Stimulated activated naive CD8-positive, alpha-beta T cell treated with anti-CD3 and anti-CD28 coated beads, Interleukin-15, Interleukin-2, amounts not matched to agents 100 U/mL and 50 U/mL, for 24 hours (primary cell): Measurements from ENCODE around the gene TBC1D3E.
A peak's percentile ranks its signal among the peaks of the same experiment; 100 is the strongest.
"Not testable (repeated sequence)": the region's sequence is repeated elsewhere in the genome, so short reads cannot be mapped to it uniquely, and the experiment has no call there.

ENCODE experiments used
- ATAC-seq: fragments of 150-1000 bp; cut with Tn5 transposase; one replicate; pipeline ENCODE4 v1.10.0; 2021
- DNase-seq: peaks from one replicate; pipeline ENCODE4 v3.0.0; 2021

The TBC1D3E gene

DNA sequence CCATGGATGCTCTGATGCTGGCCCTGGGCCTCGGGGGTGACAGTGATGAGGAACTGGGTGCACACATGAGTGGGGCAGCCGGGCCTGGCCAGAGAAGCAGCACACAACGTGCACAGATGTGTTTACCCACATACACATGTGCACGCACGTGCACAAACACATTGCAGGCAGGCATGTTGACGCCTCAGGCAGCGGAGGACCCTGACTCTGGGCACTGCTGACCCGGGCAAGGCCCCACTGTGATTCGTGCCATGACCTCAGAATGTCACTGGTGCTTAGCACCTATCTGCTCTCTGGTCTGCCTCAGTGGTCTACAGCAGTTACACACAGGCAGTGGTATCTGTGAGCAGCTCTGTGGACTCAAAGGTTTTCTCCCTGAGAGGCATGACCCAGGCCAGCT, at the start of gene TBC1D3E:
Gene TBC1D3E, plus strand, starts transcription at position 301 of the 400 bp plus-strand sequence. CDS start 1,545 bp downstream, outside the sequence.
- not testable (repeated sequence) for DNase-seq

DNA sequence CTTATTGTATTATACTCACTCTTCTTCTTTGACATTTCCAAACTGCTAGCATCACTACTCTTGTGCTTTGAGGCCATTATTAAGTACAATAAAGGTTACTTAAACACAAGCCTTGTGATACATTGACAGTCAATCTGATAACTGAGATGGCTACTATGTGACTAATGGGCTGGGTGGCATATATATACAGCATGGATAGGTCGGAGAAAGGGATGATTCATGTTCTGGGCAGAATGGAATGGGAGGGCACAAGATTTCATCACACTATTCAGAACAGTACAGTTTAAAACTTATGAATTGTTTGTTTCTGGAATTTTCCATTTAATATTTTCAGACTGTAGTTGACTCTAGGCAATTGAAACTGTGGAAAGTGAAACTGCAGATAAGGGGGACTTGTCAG, 40.4 kb upstream of the TBC1D3E start:
- peak; percentile 79 for ATAC-seq
- not testable (repeated sequence) for DNase-seq

More for the DNA sequence above, at the start of gene TBC1D3E:
- ATAC-seq, result not testable (repeated sequence)

DNA sequence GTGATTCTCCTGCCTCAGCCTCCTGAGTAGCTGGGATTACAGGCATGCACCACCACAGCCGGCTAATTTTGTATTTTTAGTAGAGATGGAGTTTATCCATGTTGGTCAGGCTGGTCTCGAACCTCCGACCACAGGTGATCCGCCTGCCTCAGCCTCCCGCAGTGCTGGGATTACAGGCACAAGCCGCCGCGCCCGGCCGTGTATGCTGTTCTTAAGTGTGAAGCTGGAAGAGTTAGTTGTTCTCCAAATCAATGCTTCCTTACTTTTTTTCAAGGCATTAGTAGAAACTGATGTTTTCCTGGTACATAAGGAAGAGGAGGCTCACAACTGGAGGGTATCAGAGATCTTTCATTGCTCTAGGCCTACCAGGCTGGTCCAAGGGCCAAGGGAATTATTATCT, 39.6 kb upstream of the TBC1D3E start:
- not testable (repeated sequence) for ATAC-seq, DNase-seq

DNA sequence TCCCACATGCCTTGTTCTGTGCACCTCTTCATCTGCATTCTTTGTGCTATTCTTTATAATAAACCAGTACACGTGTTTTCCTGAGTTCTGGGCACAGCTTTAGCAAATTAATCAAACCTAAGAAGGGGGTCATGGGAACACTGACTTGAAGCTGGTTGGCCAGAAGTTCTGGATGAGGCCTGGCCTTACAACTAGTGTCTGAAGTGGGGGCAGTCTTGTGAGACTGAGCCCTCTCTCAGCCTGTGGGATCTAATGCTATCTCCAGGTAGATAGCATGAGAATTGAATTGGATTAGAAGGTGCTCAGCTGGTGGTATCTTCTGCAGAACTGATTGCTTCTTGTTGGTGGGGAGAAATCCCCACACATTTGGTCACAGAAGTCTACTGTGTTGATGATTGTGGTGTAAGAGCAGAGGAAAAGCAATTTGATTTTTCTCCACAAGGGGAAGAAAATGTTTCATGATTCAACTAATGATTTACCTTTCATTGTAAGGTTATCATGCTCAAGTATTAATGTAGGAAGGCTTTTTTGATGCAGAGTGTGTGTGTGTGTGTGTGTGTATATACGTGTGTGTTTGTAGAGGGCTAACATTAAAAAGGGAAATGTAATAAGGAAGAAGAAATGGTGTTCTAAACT, 33.6 kb upstream of the TBC1D3E start:
- DNase-seq, result not testable (repeated sequence)

DNA sequence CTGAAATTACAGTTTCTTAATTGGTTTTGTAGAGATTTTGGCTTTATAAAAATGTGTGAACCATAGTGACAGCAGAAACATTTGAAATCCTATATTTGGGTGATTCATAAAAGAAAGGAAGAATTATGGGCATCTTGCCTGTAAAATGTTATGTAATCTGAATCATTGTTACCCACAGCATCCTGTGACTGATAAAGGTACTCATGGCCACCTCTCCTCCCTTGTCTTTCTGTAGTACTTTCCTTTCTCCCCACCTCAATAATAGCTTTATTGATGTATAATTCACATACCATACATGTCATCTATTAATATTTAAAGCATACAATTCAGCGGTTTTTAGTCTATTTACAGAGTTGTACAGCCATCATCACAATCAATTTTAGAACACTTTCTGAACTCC, 28.5 kb upstream of the TBC1D3E start:
- not testable (repeated sequence) for ATAC-seq

More for the DNA sequence above, 33.6 kb upstream of the TBC1D3E start:
- ATAC-seq, result not testable (repeated sequence)

DNA sequence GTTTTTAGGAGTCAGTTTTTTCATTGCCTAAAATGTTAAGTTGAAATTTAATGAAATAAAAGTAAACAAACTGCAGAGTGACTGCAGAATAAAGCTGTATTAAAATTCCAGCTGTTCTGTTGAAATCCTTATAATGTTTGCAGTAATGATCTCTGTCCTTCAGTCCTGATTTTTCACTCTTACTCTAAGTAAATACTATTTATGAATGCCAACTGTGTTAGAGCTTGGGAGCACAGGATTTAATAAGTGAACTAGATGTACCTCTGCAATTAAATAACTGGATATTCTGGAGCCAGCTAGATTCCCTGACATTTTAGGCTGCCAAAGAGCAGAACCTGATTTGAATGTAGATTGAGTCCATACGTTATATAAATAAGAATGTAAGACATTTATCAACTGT, 7.9 kb upstream of the TBC1D3E start:
- DNase-seq, ATAC-seq: not testable (repeated sequence)

More for the DNA sequence above, 28.5 kb upstream of the TBC1D3E start:
- not testable (repeated sequence) for DNase-seq

DNA sequence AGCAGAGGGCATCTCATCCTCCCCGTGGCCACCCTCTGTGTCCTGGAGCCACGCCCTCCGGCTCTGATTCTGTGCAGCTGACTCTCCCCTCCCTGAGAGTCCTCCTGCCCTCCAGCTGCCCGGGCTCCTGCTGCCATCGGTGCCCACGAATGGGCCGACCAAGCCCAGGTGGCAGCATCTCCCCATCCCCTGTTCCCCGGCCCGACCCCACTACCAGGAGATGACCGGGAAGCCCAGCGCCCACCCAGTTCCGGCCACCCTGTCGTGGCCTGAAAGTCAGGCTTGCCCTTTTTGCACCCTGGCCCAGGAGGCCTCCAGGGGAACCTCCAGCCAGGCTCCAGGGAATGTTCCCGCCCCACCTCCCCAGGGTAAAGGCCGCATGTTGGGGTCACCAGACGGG, 7.1 kb downstream of the TBC1D3E start:
- not testable (repeated sequence) for DNase-seq, ATAC-seq
